ENCODE results near the gene ALAS1. TPM values are rescaled to one million over a fixed set of nuclear protein-coding genes. Genes with fewer than 3 reads are reported as not detected.

Gene ALAS1
- total RNA-seq, 2 donors from 2014 or later: 90.6 to 103 TPM

DNA sequence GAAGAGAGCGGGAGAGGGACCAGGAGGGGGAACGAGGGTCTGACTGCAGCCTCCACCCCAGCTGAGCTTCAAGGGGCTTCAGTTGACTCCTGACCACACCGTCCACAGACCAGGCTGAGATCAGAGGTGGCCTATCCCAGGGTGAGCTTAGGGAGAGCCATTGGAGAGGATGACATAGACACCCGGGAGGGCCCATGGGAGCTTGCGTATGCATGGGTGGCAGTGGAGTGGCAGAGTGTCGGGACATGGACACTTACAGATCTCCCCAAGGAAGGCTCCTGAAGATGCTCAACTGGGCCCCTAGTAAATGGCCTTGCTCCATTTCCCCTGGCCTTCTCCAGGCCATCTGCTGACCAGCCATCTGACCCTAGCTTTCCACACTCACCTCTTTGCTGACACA, 12.6 kb upstream of the ALAS1 start:
- Histone ChIP-seq H3K36me3 (no peaks in the 10 kb centered on the region), H3K9ac (ENCODE audit: low read depth in 2 of 2, low read length in 2 of 2) (no peak overlapping the region), H3K9me3 (no peaks in the 10 kb centered on the region), H3K4me1 (no peaks in the 10 kb centered on the region), H3K27ac (no peak overlapping the region), H3K27me3 (no peaks in the 10 kb centered on the region), H3K4me3 (no peak overlapping the region)
- intact Hi-C loops (cut with DNase I): no loop called here
- DNase-seq: no peak
- TF ChIP-seq, protein P1, sequence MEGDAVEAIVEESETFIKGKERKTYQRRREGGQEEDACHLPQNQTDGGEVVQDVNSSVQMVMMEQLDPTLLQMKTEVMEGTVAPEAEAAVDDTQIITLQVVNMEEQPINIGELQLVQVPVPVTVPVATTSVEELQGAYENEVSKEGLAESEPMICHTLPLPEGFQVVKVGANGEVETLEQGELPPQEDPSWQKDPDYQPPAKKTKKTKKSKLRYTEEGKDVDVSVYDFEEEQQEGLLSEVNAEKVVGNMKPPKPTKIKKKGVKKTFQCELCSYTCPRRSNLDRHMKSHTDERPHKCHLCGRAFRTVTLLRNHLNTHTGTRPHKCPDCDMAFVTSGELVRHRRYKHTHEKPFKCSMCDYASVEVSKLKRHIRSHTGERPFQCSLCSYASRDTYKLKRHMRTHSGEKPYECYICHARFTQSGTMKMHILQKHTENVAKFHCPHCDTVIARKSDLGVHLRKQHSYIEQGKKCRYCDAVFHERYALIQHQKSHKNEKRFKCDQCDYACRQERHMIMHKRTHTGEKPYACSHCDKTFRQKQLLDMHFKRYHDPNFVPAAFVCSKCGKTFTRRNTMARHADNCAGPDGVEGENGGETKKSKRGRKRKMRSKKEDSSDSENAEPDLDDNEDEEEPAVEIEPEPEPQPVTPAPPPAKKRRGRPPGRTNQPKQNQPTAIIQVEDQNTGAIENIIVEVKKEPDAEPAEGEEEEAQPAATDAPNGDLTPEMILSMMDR (IDR thresholded peaks at IDR 0.05): no peak

GRCh38 chr3:52185837-52186236, 12.1 kb upstream of the ALAS1 start:
- H3K4me1 ChIP-seq: no peaks in the 10 kb centered on the region
- H3K36me3 ChIP-seq: no peaks in the 10 kb centered on the region
- H3K9me3 ChIP-seq: no peaks in the 10 kb centered on the region
- H3K4me3 ChIP-seq: no peak overlapping the region
- TF ChIP-seq, protein P1 (IDR thresholded peaks at IDR 0.05): no peak
- intact Hi-C loops (cut with DNase I): no loop called here
- no peak for DNase-seq
- H3K9ac ChIP-seq (ENCODE audit: low read depth in 2 of 2, low read length in 2 of 2): no peak overlapping the region
- H3K27ac ChIP-seq: no peak overlapping the region
- H3K27me3 ChIP-seq: no peaks in the 10 kb centered on the region

- intact Hi-C loops (cut with DNase I): no loop called here
- Histone ChIP-seq H3K27ac (no peak overlapping the region), H3K9me3 (no peaks in the 10 kb centered on the region), H3K27me3 (no peaks in the 10 kb centered on the region), H3K36me3 (no peaks in the 10 kb centered on the region), H3K4me3 (no peak overlapping the region), H3K9ac (ENCODE audit: low read depth in 2 of 2, low read length in 2 of 2) (no peak overlapping the region), H3K4me1 (no peaks in the 10 kb centered on the region)
- TF ChIP-seq, protein P1 (IDR thresholded peaks at IDR 0.05): no peak
- DNase-seq: no peak
Observed at GRCh38 chr3:52186729-52187128, 11.2 kb upstream of the ALAS1 start.

DNA sequence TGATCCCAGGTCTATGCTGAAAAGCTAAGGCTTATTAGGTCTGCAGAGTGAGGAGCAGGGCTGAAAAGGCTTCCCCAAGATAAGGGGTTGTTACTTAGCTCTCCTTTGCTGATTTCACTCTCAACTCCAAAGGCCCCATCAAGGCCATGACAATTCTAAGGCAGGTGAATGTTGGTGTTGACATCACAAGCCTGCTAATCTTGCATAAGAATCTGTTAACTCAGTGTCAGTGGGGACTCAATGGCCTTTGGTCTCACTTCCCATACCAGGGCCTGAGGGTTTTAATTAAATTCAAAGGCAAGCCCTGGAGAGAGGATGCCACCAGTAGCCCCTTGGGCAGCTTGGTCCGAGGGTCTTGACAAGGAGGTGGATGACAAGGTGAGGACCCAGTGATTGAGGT, 9.4 kb upstream of the ALAS1 start:
- TF ChIP-seq, protein P1 (IDR thresholded peaks at IDR 0.05): no peak
- H3K27ac ChIP-seq: no peak overlapping the region
- no peaks in the 10 kb centered on the region for H3K4me1 ChIP-seq
- no peaks in the 10 kb centered on the region for H3K36me3 ChIP-seq
- no peak overlapping the region for H3K9ac ChIP-seq (ENCODE audit: low read depth in 2 of 2, low read length in 2 of 2)
- intact Hi-C loops (cut with DNase I): no loop called here
- no peak overlapping the region for H3K4me3 ChIP-seq
- DNase-seq: no peak
- no peaks in the 10 kb centered on the region for H3K9me3 ChIP-seq
- no peaks in the 10 kb centered on the region for H3K27me3 ChIP-seq

GRCh38 chr3:52190294-52191074, 7.5 kb upstream of the ALAS1 start:
- DNase-seq: peak; percentile 40
- H3K36me3 ChIP-seq: no peaks in the 10 kb centered on the region
- no peak overlapping the region for H3K4me3 ChIP-seq
- TF ChIP-seq, protein P1 (IDR thresholded peaks at IDR 0.05): no peak
- H3K9me3 ChIP-seq: no peaks in the 10 kb centered on the region
- no peaks in the 10 kb centered on the region for H3K27me3 ChIP-seq
- peak overlapping the region in 1 of 2 donors; percentile 12 for H3K9ac ChIP-seq (ENCODE audit: low read depth in 2 of 2, low read length in 2 of 2)
- no peaks in the 10 kb centered on the region for H3K4me1 ChIP-seq
- H3K27ac ChIP-seq: peak overlapping the region; percentile 51
- intact Hi-C loops (cut with DNase I): loop anchor here (5.0 kb wide), 1 partner anchor 33 kb away; no protein-coding TSS in a partner anchor

Data from colonic mucosa (tissue), 4 donors.